NCI-H82 (cell line): Measurements from ENCODE around the gene UST.

Experiments
- DNase-seq: peaks from one replicate; lab custom pipeline; 2025; lab: John Stamatoyannopoulos, UW

Gene UST

GRCh38 chr6:149125309-149125708 lies 378.5 kb downstream of the UST start:
- DNase-seq = no peak
